Hematopoietic multipotent progenitor cell treated with erythropoietin and hydrocortisone succinate and interleukin-3 and kit ligand, for 6 days (in vitro differentiated cells): ENCODE data around the gene OR2L8.

Experiments used
- DNase-seq: peaks from one replicate; pipeline ENCODE4 v3.0.0-alpha.2; 2015

The OR2L8 gene

DNA sequence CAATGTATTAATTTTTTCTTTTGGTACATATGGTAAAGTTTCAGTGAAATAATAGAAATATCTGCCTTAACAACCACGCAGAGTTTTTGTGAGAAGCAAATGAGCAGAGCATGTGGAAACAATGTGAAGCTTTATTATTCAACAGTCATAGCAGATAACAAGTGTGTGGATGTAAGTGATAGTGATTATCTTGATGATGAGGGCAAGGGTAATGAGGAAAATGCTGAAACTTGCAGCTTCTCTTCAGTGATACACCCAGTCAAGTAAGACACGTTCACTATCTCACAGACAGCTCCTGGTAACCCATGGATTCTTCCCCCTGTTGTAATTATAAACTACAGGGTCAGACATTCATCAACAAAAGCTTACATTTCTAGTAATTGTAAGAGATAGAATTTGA, 50.2 kb downstream of the OR2L8 start:
- DNase-seq: peak; percentile 73
